ENCODE data around the gene PTGIS.

PTGIS gene

GRCh38 chr20:49466114-49466912, 101.6 kb downstream of the PTGIS start:
- no peaks in the 10 kb centered on the region for H3K27me3 ChIP-seq (ENCODE audit: control insufficient read depth in 1 of 2, insufficient read depth in 2 of 2, low read length in 2 of 2)
- H3K4me3 ChIP-seq (ENCODE audit: low read length in 2 of 2) = no peak overlapping the region
- no peak overlapping the region for H3K9ac ChIP-seq (ENCODE audit: low read length in 2 of 2)
- H3K9me3 ChIP-seq (ENCODE audit: control insufficient read depth in 2 of 2, low read length in 2 of 2) = no peaks in the 10 kb centered on the region
- peaks cover 0 to 2% of the 10 kb centered on the region in 2 donors for H3K36me3 ChIP-seq (ENCODE audit: control insufficient read depth in 2 of 2, insufficient read depth in 2 of 2, low read length in 2 of 2)
- no peak overlapping the region for H3K27ac ChIP-seq (ENCODE audit: low read length)
- peaks cover 6% of the 10 kb centered on the region for H3K4me1 ChIP-seq (ENCODE audit: control insufficient read depth, insufficient read depth, low read length)

DNA sequence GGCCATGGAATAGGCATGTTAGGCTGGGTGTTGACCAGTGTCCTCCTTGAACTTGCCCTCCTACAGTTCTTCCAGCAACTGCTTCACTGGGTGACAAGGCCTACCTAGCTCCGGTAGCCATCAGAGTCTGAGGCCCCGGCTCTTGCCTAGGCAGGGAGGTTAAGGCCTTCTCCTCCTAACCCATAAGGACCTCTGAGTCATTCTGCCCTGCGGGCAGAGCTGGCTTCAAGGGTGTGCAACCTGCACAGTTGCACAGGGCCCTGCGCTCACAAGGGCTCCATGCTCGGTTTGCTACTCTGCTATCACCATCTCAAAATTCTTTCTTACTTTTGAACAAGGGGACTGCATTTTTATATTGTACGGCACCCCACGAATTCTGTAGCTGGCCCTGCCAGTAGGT, 103.4 kb downstream of the PTGIS start:
- no peaks in the 10 kb centered on the region for H3K9me3 ChIP-seq (ENCODE audit: control insufficient read depth in 2 of 2, low read length in 2 of 2)
- H3K4me1 ChIP-seq (ENCODE audit: control insufficient read depth, insufficient read depth, low read length) = peaks cover 17% of the 10 kb centered on the region
- no peak overlapping the region for H3K9ac ChIP-seq (ENCODE audit: low read length in 2 of 2)
- no peaks in the 10 kb centered on the region for H3K27me3 ChIP-seq (ENCODE audit: control insufficient read depth in 1 of 2, insufficient read depth in 2 of 2, low read length in 2 of 2)
- H3K36me3 ChIP-seq (ENCODE audit: control insufficient read depth in 2 of 2, insufficient read depth in 2 of 2, low read length in 2 of 2) = no peaks in the 10 kb centered on the region
- H3K4me3 ChIP-seq (ENCODE audit: low read length in 2 of 2) = no peak overlapping the region
- H3K27ac ChIP-seq (ENCODE audit: low read length) = no peak overlapping the region

DNA sequence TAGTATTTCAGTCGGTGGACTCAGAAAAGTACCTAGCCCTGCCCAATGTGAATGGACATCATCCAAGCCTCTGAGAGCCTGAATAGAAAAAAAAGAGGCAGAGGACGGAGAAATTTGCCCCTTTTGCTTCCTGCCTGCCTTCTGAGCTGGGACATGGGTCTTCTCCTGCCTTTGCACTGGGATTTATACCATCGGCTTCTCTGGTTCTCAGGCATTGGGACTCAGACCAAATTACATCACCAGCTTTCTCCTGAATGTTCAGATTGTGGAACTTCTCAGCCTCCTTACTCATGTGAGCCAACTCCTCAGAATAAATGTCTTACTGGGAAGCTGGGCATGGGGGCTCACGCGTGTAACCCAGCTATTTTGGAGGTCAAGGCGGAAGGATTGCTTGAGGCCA, 105.3 kb downstream of the PTGIS start:
- peaks cover 16% of the 10 kb centered on the region for H3K4me1 ChIP-seq (ENCODE audit: control insufficient read depth, insufficient read depth, low read length)

DNA sequence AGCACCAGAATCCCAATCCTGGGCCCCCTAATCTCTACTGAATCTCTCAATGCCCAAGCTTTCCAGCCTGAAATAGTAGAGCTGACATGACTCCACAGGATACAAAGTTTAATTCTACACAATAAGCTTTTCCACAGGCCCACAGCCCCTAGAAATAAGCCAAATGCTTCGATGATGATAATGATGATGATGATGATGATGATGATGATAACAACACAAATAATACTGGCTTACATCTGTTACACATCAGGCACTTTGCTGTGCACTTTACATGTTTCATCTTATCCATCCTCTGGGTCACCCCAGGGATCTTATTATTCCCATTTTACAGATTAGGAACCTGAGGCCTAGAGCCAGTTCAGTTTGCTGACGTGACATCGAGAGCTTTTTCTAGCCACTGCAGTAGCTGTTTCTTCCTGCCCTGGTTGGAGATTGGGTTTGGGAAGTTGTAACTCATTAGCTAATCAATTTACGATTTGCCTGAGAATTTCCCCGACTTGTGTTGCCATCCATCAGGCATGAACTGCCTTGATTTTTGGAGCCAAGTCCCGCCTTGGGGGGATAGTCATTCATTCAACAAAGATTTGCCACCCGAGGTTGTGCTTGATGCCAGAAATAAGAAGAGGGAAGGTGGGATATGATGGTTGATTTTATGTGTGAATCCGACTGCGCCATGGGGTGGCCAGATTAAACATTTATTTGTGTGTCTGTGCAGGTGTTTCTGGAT, 105.9 kb downstream of the PTGIS start:
- no peak overlapping the region for H3K27ac ChIP-seq (ENCODE audit: low read length)

More for the DNA sequence above, 105.3 kb downstream of the PTGIS start:
- H3K27ac ChIP-seq (ENCODE audit: low read length) = no peak overlapping the region
- H3K9me3 ChIP-seq (ENCODE audit: control insufficient read depth in 2 of 2, low read length in 2 of 2) = no peaks in the 10 kb centered on the region
- H3K36me3 ChIP-seq (ENCODE audit: control insufficient read depth in 2 of 2, insufficient read depth in 2 of 2, low read length in 2 of 2) = no peaks in the 10 kb centered on the region
- no peak overlapping the region for H3K4me3 ChIP-seq (ENCODE audit: low read length in 2 of 2)
- no peaks in the 10 kb centered on the region for H3K27me3 ChIP-seq (ENCODE audit: control insufficient read depth in 1 of 2, insufficient read depth in 2 of 2, low read length in 2 of 2)
- H3K9ac ChIP-seq (ENCODE audit: low read length in 2 of 2) = no peak overlapping the region

DNA sequence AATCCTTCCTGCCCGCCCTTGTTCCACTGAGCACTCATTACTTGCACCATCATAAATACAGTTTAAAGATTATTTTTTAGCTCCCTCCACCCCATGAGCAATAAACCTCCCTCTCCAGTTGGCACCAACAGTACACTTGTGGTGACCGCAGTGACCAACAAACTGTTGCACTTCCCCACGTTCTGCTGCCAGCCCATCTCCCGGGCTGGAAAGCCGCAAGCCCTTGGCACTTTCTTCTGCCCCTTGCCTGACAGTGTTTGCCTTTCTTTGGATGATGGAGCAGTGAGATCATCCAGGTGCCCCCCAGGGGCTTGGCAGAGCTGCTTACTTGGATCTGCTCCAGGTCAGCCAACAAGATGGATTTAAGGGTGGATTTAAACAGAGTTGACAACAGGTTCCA, 107.0 kb downstream of the PTGIS start:
- Histone ChIP-seq H3K4me3 (ENCODE audit: low read length in 2 of 2) (no peak overlapping the region), H3K27me3 (ENCODE audit: control insufficient read depth in 1 of 2, insufficient read depth in 2 of 2, low read length in 2 of 2) (no peaks in the 10 kb centered on the region), H3K27ac (ENCODE audit: low read length) (peak overlapping the region; percentile 41), H3K4me1 (ENCODE audit: control insufficient read depth, insufficient read depth, low read length) (peaks cover 16% of the 10 kb centered on the region), H3K36me3 (ENCODE audit: control insufficient read depth in 2 of 2, insufficient read depth in 2 of 2, low read length in 2 of 2) (no peaks in the 10 kb centered on the region), H3K9ac (ENCODE audit: low read length in 2 of 2) (no peak overlapping the region), H3K9me3 (ENCODE audit: control insufficient read depth in 2 of 2, low read length in 2 of 2) (no peaks in the 10 kb centered on the region)

More for the DNA sequence above, 105.9 kb downstream of the PTGIS start:
- peaks cover 16% of the 10 kb centered on the region for H3K4me1 ChIP-seq (ENCODE audit: control insufficient read depth, insufficient read depth, low read length)
- no peaks in the 10 kb centered on the region for H3K9me3 ChIP-seq (ENCODE audit: control insufficient read depth in 2 of 2, low read length in 2 of 2)
- H3K27me3 ChIP-seq (ENCODE audit: control insufficient read depth in 1 of 2, insufficient read depth in 2 of 2, low read length in 2 of 2) = no peaks in the 10 kb centered on the region
- no peaks in the 10 kb centered on the region for H3K36me3 ChIP-seq (ENCODE audit: control insufficient read depth in 2 of 2, insufficient read depth in 2 of 2, low read length in 2 of 2)
- H3K9ac ChIP-seq (ENCODE audit: low read length in 2 of 2) = no peak overlapping the region
- H3K4me3 ChIP-seq (ENCODE audit: low read length in 2 of 2) = no peak overlapping the region

DNA sequence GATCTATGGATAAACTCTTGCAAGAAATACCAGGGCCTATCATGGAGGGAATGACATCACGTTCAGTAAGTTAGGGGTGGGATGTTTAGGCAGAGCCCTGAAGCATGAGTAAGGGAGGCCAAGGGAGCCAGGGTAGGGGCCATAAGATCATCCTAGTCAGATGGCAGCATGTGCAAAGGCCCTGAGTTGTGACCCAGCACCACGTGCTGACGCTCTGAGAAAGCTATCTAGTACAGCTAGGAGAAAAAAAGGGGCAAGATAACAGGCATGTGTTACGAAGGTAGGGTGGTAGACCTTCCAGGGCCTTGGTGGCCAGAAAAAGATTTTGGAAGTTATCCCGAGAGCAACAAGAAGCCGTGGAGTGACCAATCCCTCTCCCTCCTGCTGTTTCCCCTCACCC, 107.8 kb downstream of the PTGIS start:
- no peak overlapping the region for H3K27ac ChIP-seq (ENCODE audit: low read length)

DNA sequence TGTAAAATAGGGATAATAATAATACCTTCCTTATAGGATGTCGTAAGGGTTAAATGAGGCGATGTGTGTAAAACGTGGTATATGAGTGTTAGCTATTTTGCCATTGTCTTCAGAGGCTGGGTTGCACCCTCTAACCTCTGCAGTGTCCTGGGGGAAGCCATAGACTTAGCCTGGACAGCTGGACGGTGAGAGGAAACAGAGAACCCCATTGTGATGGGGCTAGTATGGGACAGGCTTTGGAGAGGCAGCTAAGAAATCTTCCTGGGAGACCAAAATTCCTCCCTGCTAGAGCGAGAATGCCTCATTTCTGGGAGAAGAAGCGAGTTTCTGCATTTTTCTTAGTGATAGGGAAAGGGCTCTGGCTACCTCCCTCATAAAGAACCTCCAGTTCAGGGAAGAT, 108.3 kb downstream of the PTGIS start:
- H3K36me3 ChIP-seq (ENCODE audit: control insufficient read depth in 2 of 2, insufficient read depth in 2 of 2, low read length in 2 of 2) = no peaks in the 10 kb centered on the region
- H3K4me1 ChIP-seq (ENCODE audit: control insufficient read depth, insufficient read depth, low read length) = peaks cover 15% of the 10 kb centered on the region
- no peaks in the 10 kb centered on the region for H3K9me3 ChIP-seq (ENCODE audit: control insufficient read depth in 2 of 2, low read length in 2 of 2)
- H3K4me3 ChIP-seq (ENCODE audit: low read length in 2 of 2) = no peak overlapping the region
- H3K27ac ChIP-seq (ENCODE audit: low read length) = no peak overlapping the region
- H3K9ac ChIP-seq (ENCODE audit: low read length in 2 of 2) = no peak overlapping the region
- H3K27me3 ChIP-seq (ENCODE audit: control insufficient read depth in 1 of 2, insufficient read depth in 2 of 2, low read length in 2 of 2) = no peaks in the 10 kb centered on the region

More for the DNA sequence above, 107.8 kb downstream of the PTGIS start:
- Histone ChIP-seq H3K4me3 (ENCODE audit: low read length in 2 of 2) (no peak overlapping the region), H3K9ac (ENCODE audit: low read length in 2 of 2) (no peak overlapping the region), H3K4me1 (ENCODE audit: control insufficient read depth, insufficient read depth, low read length) (peaks cover 16% of the 10 kb centered on the region), H3K9me3 (ENCODE audit: control insufficient read depth in 2 of 2, low read length in 2 of 2) (no peaks in the 10 kb centered on the region), H3K36me3 (ENCODE audit: control insufficient read depth in 2 of 2, insufficient read depth in 2 of 2, low read length in 2 of 2) (no peaks in the 10 kb centered on the region), H3K27me3 (ENCODE audit: control insufficient read depth in 1 of 2, insufficient read depth in 2 of 2, low read length in 2 of 2) (no peaks in the 10 kb centered on the region)

- H3K27ac ChIP-seq (ENCODE audit: low read length) = no peak overlapping the region
- H3K4me3 ChIP-seq (ENCODE audit: low read length in 2 of 2) = no peak overlapping the region
- H3K4me1 ChIP-seq (ENCODE audit: control insufficient read depth, insufficient read depth, low read length) = peaks cover 15% of the 10 kb centered on the region
- no peaks in the 10 kb centered on the region for H3K36me3 ChIP-seq (ENCODE audit: control insufficient read depth in 2 of 2, insufficient read depth in 2 of 2, low read length in 2 of 2)
- H3K27me3 ChIP-seq (ENCODE audit: control insufficient read depth in 1 of 2, insufficient read depth in 2 of 2, low read length in 2 of 2) = no peaks in the 10 kb centered on the region
- H3K9me3 ChIP-seq (ENCODE audit: control insufficient read depth in 2 of 2, low read length in 2 of 2) = no peaks in the 10 kb centered on the region
- H3K9ac ChIP-seq (ENCODE audit: low read length in 2 of 2) = no peak overlapping the region
Measured at GRCh38 chr20:49457444-49457843, 110.5 kb downstream of the PTGIS start.

DNA sequence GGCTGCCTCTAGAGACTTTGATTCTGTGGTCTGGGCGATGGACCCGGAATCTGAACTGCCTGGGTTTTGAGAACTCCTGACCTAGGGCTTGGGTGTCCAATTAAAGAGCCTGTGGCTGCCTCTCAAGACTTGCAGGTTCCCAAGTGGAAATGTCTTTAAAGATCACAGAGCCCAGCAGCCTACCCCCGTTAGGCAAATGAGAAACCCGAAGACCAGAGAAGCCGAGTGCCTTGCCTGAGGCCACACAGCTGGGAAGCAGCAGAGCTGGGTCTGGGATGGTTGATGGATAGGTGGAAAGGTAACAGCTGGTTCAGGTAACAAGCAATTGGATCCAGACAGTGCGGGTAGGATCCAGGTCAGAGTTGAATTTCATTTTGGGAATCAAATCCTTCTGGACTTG, 111.3 kb downstream of the PTGIS start:
- Histone ChIP-seq H3K36me3 (ENCODE audit: control insufficient read depth in 2 of 2, insufficient read depth in 2 of 2, low read length in 2 of 2) (no peaks in the 10 kb centered on the region), H3K4me1 (ENCODE audit: control insufficient read depth, insufficient read depth, low read length) (peaks cover 22% of the 10 kb centered on the region), H3K27me3 (ENCODE audit: control insufficient read depth in 1 of 2, insufficient read depth in 2 of 2, low read length in 2 of 2) (no peaks in the 10 kb centered on the region), H3K4me3 (ENCODE audit: low read length in 2 of 2) (no peak overlapping the region), H3K9me3 (ENCODE audit: control insufficient read depth in 2 of 2, low read length in 2 of 2) (no peaks in the 10 kb centered on the region), H3K27ac (ENCODE audit: low read length) (no peak overlapping the region), H3K9ac (ENCODE audit: low read length in 2 of 2) (no peak overlapping the region)

- H3K27me3 ChIP-seq (ENCODE audit: control insufficient read depth in 1 of 2, insufficient read depth in 2 of 2, low read length in 2 of 2) = no peaks in the 10 kb centered on the region
- no peak overlapping the region for H3K9ac ChIP-seq (ENCODE audit: low read length in 2 of 2)
- no peaks in the 10 kb centered on the region for H3K9me3 ChIP-seq (ENCODE audit: control insufficient read depth in 2 of 2, low read length in 2 of 2)
- peaks cover 18% of the 10 kb centered on the region for H3K4me1 ChIP-seq (ENCODE audit: control insufficient read depth, insufficient read depth, low read length)
- H3K4me3 ChIP-seq (ENCODE audit: low read length in 2 of 2) = no peak overlapping the region
- H3K36me3 ChIP-seq (ENCODE audit: control insufficient read depth in 2 of 2, insufficient read depth in 2 of 2, low read length in 2 of 2) = no peaks in the 10 kb centered on the region
- H3K27ac ChIP-seq (ENCODE audit: low read length) = no peak overlapping the region
Measured at GRCh38 chr20:49455691-49456090, 112.2 kb downstream of the PTGIS start.
